Astrocyte of the cerebellum (primary cell): ENCODE measurements around the gene PLCH2.

Experiments used
- DNase-seq: peaks from one replicate; pipeline ENCODE4 v3.0.0-alpha.2; 2011; ENCODE audit warnings: low read depth
- H3K4me3 ChIP-seq: 2 replicates; pipeline ENCODE4 v1.5.1; 2011; ENCODE audit warnings: mild to moderate bottlenecking, low read depth, low read length, moderate library complexity
- in situ Hi-C: cut with HindIII; loops from 2 replicates; pipeline ENCODE4 v1.10.0; 2017; ENCODE audit warnings: low sequenced_read_pairs
- TF ChIP-seq, protein P1 (sequence below): IDR thresholded peaks from 2 replicates; pipeline ENCODE4 v1.5.1; 2012; ENCODE audit warnings: low read length, low read depth, moderate library complexity, mild to moderate bottlenecking; ENCODE audit errors: missing control alignments

The PLCH2 gene

DNA sequence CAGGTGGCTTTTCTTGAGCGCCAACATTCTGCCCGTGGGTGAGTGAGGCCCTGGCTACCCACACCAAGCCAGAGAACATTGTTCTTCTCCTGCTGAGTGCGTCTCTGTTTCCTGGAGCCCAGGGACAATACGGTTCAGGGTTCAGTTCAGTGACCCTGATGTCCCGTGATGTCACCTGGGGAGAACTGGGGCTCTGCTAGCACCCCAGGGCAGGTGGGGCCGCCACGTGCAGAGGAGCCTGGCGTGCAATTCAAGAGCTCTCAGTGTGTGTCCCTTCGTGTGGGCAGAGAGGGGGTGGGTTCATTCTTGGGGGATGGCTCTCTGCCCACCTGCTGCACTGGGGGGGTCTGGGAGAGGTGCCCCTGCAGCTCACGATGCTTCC is 45.5 kb upstream of the PLCH2 start:
- DNase-seq, result no peak

DNA sequence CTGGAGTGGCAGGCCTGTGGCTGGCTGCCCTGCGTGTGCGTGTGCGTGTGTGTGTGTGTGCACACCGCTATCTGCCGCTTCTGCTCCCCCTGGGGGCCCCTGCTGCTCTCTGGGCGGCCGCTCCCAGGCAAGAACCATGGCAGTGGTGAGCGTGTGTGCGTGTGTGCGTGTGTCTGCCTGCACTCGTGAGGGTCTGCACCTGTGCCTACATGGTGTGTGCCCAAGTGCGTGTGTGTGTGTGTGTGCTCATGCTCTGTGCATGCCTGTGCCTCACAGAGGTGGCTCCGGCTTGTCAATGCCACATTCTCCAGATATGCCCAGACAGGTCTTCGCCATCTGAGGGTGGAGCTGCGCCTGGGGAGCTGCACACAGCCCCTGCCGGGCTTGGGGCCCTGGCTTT is 45.0 kb upstream of the PLCH2 start:
- in situ Hi-C loops, result no loop called here
- no peak overlapping the region for H3K4me3 ChIP-seq
- TF ChIP-seq, protein P1, sequence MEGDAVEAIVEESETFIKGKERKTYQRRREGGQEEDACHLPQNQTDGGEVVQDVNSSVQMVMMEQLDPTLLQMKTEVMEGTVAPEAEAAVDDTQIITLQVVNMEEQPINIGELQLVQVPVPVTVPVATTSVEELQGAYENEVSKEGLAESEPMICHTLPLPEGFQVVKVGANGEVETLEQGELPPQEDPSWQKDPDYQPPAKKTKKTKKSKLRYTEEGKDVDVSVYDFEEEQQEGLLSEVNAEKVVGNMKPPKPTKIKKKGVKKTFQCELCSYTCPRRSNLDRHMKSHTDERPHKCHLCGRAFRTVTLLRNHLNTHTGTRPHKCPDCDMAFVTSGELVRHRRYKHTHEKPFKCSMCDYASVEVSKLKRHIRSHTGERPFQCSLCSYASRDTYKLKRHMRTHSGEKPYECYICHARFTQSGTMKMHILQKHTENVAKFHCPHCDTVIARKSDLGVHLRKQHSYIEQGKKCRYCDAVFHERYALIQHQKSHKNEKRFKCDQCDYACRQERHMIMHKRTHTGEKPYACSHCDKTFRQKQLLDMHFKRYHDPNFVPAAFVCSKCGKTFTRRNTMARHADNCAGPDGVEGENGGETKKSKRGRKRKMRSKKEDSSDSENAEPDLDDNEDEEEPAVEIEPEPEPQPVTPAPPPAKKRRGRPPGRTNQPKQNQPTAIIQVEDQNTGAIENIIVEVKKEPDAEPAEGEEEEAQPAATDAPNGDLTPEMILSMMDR, result no peak
- no peak for DNase-seq

More for the DNA sequence above, 45.5 kb upstream of the PLCH2 start:
- in situ Hi-C loops, result no loop called here
- H3K4me3 ChIP-seq, result no peak overlapping the region
- TF ChIP-seq, protein P1, result no peak

DNA sequence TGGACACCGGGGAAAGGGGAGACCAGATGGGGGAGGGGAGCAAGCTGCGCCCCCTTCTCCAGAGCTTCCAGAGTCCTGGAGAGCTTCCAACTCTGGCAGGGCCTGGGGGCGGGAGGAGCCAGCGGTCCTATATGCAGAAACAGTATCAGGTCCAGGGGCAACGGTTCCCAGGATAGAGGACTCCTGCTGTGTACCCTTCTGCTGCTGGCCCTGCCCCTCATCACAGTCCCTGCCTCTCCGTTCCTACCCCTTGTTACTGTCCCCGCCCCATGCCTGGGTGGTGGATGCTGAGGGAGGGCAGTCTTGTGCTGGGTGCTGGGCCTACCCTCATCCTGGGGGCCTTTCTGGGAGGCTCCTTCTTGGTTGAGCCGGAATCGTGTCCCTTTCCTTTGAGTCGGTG is 44.6 kb upstream of the PLCH2 start:
- TF ChIP-seq, protein P1, result no peak

DNA sequence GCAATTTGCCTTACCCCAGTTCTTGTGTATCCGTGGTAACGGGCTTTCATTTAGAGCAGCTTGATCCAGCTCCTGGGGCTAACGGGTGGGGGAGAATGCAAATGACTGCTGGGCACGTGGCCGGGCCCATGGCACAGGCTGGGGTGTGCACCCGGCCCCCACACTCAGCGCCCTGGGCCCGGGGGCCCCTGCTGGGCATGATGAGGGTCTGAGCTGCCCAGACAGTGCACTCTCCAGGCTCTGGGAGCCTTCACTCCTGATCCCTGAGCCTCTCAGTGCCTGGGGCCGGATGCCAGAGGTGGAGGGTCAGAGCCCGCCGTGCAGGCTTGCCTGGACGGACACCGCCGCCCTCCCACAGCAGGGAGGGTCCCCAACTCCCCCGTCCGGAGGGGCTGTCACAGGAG is 43.6 kb upstream of the PLCH2 start:
- TF ChIP-seq, protein P1, result no peak
- in situ Hi-C loops, result no loop called here
- no peak for DNase-seq
- H3K4me3 ChIP-seq, result no peak overlapping the region

More for the DNA sequence above, 44.6 kb upstream of the PLCH2 start:
- H3K4me3 ChIP-seq, result no peak overlapping the region
- DNase-seq, result no peak
- in situ Hi-C loops, result no loop called here

DNA sequence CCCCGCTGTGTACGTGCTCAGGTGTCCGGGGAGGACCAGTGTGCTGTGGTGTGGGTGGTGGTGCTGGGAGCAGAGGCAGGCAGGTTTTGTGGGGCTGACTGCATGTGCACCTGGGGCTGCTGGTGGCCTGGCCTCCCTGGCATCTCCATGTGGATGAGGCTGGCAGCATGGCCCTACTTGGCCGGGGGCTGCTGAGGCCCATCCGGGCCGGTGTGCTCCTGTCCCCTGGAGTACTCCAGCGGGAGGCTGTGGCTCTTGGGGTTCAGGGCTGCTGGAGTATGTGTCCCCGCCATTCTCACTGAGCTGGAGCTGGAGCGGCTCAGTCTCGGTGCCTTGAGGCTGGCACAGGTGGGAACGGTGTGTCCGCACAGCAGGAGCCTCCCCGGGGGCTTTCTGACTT is 42.9 kb upstream of the PLCH2 start:
- TF ChIP-seq, protein P1, result no peak
- no peak for DNase-seq
- H3K4me3 ChIP-seq, result no peak overlapping the region
- in situ Hi-C loops, result no loop called here

DNA sequence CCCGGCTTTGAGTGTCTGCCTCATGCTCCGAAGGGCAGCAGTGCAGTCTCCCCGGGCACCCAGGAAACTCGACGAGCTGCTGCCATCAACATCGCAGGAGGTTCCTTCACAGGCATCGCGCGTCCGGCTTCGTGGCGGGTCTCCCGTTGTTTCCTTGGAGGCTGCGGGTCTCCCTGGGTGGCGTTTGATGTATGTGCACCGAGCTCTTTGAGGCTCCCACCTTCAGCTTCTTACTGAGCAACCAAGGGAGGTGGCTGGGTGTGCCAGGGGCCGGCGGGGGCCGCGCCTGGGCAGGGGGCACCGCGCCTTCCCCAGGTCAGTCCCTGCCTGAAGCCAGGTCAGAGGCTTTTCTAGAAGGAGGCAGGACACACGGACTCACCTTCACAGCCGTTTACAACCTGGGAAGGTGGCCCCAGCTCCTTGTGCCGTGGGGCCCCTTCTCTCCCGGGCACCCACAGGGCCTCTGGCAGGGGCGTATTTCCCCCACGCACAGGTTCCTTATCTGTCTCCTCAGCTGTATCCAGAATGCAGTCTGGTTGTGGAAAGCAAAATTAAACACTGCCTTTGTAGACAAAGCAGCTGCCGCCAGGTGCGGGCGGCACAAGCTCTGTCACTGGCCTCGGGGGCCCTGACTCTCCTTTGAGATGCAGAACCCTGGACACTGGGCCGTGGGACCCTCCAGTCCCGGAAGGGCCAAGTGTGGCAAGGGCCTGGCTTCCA is 42.0 kb upstream of the PLCH2 start:
- no peak overlapping the region for H3K4me3 ChIP-seq
- TF ChIP-seq, protein P1, result no peak
- no peak for DNase-seq
- in situ Hi-C loops, result no loop called here
